NCI-H748 treated with DMSO at 0.1 percent for 48 hours (cell line): Measurements from ENCODE around the gene GMPPB.

Source experiments
- DNase-seq: peaks from one replicate; lab custom pipeline; 2025; lab: John Stamatoyannopoulos, UW

Gene GMPPB

GRCh38 chr3:49727924-49728361, 4.2 kb upstream of the GMPPB start:
- DNase-seq, result no peak

GRCh38 chr3:49727154-49727923, 3.6 kb upstream of the GMPPB start:
- no peak for DNase-seq

- no peak for DNase-seq
Observed at GRCh38 chr3:49725906-49726681, 2.3 kb upstream of the GMPPB start.

- DNase-seq, result no peak
Observed at GRCh38 chr3:49724586-49724985, 835 bp upstream of the GMPPB start.

GRCh38 chr3:49723296-49723627, 489 bp downstream of the GMPPB start:
- no peak for DNase-seq

- no peak for DNase-seq
Observed at GRCh38 chr3:49722896-49723295, 855 bp downstream of the GMPPB start.

GRCh38 chr3:49721896-49722781, 1.6 kb downstream of the GMPPB start:
- DNase-seq, result no peak

- no peak for DNase-seq
Observed at GRCh38 chr3:49721596-49721895, 2.2 kb downstream of the GMPPB start.

GRCh38 chr3:49720855-49721595, 2.7 kb downstream of the GMPPB start:
- DNase-seq, result no peak

- DNase-seq, result peak; percentile 53
Observed at GRCh38 chr3:49719214-49719884, 4.4 kb downstream of the GMPPB start, which contains the start of gene AMIGO3. Gene AMIGO3, minus strand, starts transcription at chr3:49719684. Its CDS starts 219 bp downstream, at chr3:49719465.

GRCh38 chr3:49718858-49719213, 4.9 kb downstream of the GMPPB start:
- DNase-seq, result no peak

GRCh38 chr3:49717959-49718857, 5.5 kb downstream of the GMPPB start:
- no peak for DNase-seq

GRCh38 chr3:49717211-49717958, 6.4 kb downstream of the GMPPB start:
- no peak for DNase-seq

GRCh38 chr3:49716691-49717210, 7.0 kb downstream of the GMPPB start:
- no peak for DNase-seq

- no peak for DNase-seq
Observed at GRCh38 chr3:49716169-49716568, 7.6 kb downstream of the GMPPB start.

- DNase-seq, result no peak
Observed at GRCh38 chr3:49715611-49716121, 8.1 kb downstream of the GMPPB start.

- DNase-seq, result no peak
Observed at GRCh38 chr3:49714728-49715550, 8.8 kb downstream of the GMPPB start.
